Activated naive CD4-positive, alpha-beta T cell treated with anti-CD3 and anti-CD28 coated beads, Interleukin-2, amount 50 U/mL, for 16 hours (primary cell): ENCODE data around the gene SSC5D.

ENCODE experiments used
- DNase-seq: peaks from one replicate; pipeline ENCODE4 v3.0.0-alpha.2; 2020

The SSC5D gene

DNA sequence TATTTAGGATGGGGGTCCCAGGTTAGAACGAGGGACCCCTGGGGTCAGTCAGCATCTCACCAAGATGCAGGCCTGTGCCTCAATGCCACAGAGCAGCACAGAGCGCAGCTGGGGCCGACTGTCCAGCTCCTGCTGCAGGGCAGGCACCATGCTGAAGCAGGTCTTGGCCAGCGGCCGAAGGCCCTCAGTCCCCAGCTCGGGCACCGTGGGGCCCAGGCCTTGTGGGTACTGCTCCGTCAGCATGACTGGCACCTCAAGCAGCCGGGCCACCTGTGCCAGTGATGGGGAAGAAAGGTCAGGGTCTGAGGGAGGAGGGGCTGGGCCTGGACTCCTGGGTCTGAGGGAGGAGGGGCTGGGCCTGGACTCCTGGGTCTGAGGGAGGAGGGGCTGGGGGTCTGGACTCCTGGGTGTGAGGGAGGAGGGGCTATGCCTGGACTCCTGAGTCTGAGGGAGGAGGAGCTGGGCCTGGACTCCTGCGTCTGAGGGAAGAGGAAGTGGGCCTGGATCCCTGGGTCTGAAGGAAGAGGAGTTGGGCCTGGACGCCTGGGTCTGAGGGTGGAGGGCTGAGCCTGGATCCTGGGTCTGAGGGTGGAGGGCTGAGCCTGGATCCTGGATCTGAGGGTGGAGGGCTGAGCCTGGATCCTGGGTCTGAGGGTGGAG is 32.5 kb upstream of the SSC5D start:
- no peak for DNase-seq

DNA sequence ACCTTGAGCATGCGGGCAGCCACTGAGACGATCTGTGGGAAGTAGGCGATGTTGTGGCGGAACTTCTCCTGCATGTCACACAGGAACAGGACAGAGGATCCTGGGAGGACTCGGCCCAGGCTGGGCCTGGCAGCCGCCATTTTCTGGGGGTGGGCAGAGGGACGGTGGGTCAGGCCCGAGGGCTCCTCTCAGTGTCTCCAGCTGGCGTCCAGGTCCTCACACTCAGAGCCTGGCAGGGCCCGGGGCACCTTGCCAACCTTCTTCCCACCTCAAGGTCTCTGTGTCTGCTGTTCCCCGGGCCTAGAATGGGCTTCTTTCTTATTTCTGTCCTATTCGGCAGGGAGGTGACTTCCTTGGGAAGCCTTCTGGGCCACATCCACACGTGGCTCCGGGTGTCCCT is 31.9 kb upstream of the SSC5D start:
- no peak for DNase-seq

DNA sequence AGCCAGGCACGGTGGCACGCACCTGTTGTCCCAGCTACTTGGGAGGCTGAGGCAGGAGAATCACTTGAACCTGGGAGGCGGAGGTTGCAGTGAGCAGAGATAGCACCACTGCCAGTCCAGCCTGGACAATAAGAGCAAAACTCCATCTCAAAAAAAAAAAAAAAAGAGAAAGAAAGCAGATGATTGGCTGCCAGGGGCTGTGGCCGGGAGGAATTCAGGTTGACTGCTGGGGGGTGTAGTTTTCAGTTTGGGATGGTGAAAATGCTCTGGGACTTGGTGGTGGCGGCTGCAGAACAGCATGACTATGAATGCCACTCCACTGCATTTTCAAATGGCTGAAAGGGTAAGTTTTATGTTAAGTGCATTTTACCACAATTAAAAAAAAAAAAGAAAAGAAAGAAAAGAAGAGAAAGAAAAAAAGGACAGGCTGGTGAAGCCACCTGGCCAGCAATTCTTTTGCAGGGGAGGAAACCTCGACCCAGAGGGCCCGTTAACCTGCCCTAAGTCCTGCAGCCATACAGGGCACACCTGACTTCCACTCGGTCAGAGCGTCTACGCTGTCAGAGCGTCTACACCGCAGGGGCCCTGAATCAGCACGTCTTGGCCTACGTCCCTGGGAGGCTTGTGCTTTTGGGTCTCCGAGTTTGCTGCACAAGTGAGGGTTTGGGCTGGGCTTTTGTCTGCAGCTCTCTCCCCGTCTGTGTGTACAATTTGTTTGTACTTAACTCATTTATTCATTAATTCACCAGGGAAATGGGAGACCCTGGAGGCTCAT is 30.4 kb upstream of the SSC5D start:
- no peak for DNase-seq

DNA sequence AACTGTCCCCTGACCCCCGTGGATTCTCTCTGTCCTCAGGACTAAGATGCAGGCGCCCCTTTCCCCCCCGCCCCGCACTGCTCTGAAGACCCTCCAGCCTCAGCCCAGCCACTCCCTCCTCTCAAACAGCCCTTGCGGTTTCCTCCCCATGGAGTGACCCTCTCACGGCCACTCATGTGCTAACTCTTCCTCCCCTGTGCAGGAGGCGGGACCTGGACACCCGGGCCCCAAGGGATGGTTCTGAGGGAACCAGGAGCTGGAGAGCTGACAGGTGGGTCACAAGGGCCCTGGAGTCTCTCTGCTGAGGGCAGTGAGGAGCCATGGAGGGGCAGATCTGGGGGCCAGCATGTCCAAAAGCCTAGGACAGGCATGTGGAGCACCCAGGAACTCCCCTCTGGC is 28.7 kb upstream of the SSC5D start:
- DNase-seq: no peak

DNA sequence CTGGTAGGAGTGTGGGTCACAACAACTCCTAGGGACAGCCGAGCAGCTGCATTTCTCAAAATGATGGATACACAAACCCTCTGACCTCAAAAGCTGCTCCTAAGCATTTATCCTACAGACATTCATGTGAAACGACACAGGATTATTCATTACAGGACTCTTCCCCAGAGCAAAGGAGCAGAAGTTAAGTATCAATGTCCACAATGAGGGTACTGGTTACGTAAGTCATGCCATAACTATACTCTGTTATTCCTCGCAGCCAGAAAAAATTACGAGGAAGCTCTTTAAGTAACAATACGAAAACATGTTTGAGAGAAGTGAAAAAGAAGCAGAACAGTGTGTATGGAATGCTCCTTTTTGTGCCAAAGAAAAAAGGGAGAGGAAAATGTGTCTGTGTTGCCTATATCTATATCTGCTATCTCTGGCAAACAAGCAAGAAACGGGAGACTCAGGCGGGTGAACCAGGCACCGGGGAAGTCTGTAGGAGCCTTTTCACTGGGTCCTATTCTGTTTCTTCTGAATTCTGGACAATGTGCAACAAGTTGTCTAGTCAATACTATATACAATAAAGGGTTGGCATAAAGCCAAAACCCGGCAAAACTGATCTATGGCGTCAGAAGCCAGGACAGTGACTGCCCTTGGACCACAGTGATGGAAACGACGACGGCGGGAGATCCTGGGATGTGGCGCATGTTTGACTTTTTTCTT is 28.1 kb upstream of the SSC5D start:
- no peak for DNase-seq

DNA sequence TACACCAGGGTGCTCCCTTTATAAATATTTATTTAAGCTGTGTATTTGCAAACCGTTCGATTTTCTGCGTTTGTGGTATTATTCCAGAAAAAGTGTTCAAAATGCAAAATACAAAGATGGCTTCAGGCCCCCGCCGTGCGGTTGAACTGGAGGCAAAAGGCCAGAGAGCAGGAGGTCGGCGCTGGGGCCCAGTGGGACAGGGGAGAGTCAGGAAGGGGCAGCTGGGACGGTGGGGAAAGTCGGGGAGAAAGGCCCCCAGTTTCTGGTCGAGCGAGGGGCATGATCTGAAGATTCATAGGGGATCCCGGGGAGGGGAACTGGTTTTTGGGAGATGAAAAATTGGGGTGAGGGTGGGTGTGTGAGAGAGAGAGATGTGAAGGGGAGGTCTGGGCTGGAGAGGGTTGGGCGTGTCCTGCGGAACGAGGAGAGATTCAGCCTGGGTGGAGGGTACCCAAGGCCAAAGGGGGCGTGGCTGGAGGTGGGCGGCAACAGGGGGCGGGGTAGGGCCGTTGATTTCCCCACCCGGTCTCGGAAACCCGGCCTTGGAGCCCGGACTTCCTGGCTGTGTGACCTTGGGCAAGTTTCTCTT is 27.5 kb upstream of the SSC5D start:
- peak; percentile 42 for DNase-seq

DNA sequence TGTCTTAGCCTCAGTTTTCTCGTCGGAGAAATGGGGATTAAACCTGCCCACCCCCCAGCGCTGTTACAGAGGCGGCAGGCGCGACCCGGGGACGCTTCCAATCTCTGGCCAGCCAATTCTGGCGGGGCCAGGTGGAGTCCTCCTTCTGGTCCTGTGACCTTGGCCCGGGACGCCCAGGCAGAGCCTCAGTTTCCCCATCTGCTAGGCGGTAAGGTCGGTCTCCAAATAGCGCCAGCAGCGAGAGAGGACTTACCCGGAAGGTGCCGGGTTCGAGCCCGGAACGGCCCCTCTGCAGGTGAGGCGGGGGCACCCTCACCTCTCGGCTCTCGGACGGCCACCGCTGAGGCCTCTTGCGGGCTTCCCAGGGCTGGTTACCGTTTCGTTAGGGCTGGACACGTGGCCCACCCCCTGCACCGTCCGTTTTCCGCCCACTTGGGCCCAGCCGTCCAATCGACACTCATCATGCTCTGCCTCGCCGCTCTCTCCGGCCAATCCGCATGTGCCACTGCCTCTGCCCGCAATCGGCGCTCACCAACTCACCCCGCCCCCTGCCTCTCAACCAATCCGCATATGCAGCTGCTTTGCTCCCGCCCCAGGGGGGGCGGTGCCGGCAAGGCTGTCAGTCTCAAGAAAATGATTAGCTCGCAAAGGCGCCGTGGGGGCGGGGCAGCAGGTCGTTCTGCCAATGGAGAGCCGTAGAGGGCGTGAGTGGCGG is 26.8 kb upstream of the SSC5D start, which contains the start of gene ISOC2:
ISOC2 (minus strand) TSS at position 384 of the 715 bp plus-strand sequence. CDS start 5,156 bp downstream, outside the sequence.
- DNase-seq: peak; percentile 100

DNA sequence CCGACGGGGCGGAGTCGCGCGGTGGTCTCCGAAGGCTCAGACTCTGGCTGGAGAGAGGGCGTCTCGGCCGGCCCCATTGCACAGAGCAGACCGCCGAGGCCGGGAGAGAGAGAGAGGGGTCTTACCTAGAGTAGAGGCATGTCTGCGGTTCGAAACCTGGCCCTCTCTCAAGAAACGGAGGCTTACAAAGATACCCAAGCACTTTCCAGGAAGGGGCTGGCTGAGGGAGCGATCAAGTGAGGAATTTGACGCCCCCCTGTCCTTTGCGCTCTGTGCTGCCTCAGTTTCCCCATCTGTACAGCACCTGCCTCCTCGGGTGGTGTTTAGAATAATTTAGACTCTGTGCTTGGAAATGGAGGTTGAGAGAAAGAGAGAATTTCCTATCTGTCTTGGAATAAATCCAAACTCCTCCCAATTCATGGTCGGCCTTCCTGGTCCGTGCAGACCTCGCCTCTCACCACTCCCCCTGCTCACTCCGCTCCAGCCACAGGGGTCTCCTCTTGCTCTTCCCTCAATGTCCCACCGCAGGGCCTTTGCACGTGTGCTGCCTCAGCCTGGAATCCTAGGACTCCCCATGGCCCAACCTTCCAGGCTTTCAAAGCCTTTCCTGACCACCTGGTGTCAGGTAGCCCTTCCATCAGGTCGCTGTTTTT is 26.1 kb upstream of the SSC5D start:
- no peak for DNase-seq

DNA sequence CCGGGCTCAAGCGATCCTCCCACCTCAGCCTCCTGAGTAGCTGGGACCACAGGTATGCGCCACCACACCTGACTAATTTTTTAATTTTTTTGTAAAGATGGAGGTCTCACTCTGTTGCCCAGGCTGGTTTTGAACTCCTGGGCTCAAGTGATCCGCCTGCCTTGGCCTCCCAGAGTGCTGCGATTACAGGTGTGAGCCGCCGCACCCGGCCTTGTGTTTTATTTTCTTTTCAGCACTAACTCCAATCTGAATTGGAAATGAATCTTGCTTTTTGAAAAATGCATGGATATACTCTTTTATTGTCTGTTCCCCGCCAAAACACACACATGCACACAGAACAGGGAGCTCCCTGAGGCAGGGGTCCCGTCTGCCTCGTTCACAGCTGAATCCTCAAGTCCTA is 25.5 kb upstream of the SSC5D start:
- no peak for DNase-seq

DNA sequence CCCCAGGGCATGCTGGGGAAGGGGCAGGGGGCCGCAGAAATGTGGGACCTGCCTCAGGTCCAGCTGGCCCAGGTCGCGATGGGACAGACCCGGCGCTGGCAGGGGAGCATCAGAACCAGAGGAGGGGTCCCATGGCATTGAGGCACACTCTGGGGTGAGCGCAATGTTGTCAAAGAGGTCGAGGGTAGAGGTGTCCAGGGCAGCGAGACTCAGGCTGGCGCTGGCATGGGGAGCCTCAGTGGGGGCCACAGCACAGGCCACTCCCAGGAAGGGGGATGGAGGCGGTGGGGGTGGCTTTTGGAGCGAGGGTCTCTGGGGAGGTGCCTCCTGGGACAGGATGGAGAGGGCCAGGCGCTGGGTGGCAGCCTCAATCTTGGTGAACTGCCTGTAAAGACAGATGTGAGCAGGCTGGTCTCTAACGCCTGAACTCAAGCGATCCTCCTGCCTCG is 24.6 kb upstream of the SSC5D start:
- no peak for DNase-seq

DNA sequence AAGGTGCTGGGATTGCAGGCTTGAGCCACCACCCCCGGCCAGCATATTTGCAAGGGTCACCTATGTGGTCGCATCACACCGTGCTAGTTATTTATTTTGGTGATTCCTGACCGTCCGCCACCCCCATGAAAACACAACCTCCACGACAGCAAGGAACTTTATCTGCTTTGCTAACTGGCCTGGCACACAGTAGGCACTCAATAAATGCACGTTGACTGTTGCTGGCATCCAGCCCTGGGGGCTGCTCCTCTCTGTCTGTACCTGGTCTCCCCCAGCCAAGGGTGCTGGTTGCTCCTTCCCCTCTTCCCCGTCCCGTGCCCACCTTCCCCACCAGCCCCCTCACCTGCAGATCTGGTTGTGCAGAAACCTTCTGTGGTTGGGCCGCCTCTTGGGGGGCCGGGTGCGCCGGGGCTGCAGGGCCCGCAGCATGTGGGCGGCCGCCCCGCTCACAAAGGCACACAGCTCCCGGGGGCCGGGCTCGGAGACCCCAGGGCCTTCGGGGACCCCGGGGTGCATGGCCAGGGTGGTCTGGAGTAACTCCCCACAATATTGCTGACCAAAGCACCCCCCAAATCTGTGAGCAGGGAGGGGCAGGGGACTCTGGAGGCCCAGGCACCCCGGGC is 24.1 kb upstream of the SSC5D start:
- DNase-seq: no peak

DNA sequence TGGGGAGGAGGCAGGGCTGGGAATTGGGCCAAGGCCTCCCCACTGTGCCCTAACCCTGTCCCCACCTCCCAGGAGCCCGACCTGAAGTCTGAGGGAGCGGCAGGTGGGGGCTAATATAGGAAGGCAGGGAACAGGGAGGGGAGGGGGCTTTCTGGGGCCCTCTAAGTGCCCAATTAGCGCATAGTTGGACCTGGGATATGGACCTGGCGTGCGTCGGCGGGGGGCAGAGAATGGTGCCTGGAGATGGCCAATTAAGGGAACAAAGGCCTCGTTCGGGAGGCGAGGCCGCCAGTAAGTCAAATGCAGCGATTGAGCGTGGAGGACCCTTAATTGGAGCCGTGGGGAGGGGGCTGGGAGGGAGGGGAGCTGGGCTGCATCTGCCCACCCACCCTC is 23.6 kb upstream of the SSC5D start, which contains the start of gene C19orf85:
C19orf85 (minus strand) TSS at position 90 of the 393 bp plus-strand sequence. CDS start 197 bp downstream, outside the sequence.
- DNase-seq: no peak

DNA sequence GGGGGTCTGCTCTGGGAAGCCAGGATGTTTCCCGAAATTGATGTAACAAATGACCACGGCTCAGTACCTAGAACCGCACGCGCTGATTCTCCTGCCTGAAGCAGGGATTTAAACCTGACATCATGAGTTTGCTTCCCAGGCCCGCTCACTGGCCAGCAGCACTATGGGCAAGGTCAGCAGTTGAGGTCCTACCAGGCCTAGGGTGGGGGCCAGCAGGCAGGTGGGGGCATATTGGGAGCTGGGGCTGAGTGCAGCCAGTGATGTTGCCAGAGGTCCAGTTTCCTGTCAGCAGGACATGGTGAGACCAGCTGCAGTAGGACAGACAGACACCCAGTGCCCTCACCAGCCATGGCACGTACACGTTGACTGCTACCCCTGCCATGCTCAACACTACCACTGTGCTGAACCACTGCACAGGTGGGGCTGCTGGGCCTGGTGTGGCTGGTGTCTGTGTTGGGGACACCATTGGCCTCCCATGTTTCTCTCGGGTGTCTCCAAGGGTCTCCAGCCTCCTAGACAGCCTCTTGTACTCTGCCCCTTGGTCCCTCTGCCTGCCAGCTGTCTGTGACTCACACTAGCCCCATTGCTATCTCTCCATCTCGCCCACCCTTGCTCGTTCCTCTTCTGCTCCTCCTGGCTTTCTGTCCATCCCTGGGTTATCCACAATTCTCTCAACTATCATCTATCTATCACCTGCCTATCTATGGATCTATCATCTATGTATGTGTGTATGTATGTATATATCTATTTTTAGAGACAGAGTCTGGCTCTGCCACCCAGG is 22.6 kb upstream of the SSC5D start:
- DNase-seq: no peak

DNA sequence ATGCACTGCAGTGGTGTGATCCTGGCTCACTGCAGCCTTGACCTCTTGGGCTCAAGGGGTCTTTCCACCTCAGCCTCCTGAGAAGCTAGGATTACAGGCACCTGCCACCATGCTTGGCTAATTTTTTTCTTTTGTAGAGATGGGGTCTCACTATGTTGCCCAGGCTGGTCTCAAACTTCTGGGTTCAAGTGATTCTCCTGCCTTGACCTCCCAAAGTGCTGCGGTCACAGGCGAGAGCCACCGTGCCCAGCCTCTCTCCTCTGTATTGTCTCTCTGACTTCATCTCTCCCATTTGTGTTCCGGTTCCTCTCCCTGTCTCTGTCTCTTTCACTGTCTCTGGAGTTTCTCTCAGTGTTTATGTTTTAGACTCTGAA is 22.0 kb upstream of the SSC5D start:
- no peak for DNase-seq

DNA sequence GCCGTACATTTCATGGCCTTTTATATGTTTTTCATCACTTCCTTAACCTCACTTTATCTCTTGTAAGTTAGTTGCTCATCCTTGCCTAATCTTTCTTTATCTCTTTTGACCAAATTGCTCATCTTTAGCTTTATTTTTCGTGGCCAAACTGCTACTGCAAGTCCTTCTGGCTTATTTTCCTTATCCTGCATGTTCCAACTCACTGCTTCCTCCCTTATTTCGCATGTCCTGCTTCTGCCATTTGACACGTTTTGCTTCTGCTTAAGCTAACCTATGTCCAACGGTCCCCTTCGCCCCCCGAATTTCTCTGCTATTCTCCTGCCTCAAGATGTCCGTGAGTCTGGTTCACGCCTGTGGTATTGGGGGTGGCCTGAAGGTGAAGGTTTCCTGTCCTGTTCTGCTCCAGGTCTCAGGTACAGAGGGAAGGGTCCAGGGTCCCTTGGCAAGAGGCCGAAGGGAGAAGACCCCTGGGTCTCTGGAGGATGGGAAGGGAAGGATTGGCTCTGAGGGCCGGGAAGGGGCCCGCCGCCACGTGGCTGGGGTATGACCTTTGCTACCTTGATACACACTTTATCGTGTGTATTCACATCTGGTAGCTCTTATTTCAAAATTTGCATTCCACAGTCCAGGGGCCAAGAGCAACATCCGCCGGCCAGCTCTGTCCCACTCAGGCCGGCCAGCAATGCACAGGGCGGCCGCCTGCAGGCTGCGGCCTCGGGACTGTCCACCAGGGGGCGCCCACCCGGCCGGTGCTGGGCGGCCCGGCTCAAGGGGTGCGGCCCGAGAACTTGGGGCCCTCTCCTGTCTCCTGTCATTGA is 20.8 kb upstream of the SSC5D start:
- peak; percentile 64 for DNase-seq

DNA sequence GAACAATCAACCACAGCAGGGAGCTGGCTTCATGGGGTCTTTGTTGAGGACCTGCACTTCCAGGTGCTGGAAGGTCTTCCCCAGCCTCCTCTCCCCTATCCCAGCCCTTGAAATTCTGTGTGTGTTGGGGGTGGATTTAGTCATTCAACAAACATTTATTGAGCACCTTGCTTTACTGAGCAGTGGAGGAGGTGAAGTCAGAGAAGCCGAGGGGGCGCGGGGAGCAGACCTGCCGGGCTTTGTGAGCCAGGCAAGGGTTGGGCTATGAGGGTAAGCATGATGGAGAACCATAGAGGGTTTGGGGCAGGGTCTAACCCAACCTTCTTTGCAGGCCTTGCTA is 20.2 kb upstream of the SSC5D start:
- no peak for DNase-seq

DNA sequence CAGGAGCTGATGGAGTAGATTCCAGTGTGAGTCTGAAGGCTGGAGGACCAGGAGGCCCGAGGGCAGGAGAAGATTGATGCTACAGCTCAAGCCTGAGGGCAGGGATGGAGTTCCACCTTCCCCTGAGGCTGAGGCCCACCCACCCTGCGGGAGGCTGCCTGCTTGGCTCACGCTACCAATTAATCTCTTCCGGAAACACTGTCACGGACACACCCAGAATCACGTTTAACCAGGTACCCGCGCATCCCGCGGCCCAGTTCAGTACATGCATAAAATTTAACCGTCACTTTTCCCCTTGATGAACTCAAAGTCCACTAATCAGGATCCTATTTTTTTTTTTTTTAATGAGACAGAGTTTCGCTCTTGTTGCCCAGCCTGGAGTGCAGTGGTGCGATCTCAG is 17.0 kb upstream of the SSC5D start:
- no peak for DNase-seq

DNA sequence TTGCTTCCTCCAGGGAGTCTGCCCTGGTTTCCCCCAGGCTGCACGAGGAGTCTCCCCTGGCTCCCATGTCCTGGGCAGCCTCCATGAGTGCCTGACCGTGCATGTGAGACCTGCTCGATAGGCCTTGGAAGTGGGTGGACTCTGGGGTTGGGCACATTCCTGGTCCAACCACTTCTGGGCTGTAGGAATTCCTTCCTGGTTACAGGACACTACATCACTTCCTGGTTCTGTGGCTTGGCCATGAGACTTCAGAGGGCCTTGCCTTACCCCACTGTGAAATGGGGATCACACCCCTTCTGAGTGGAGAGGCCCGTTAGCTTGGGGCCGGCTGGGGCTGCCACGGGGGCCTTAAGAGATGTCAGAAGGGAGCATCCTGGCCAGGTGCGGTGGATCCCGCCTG is 15.8 kb upstream of the SSC5D start:
- DNase-seq: no peak

DNA sequence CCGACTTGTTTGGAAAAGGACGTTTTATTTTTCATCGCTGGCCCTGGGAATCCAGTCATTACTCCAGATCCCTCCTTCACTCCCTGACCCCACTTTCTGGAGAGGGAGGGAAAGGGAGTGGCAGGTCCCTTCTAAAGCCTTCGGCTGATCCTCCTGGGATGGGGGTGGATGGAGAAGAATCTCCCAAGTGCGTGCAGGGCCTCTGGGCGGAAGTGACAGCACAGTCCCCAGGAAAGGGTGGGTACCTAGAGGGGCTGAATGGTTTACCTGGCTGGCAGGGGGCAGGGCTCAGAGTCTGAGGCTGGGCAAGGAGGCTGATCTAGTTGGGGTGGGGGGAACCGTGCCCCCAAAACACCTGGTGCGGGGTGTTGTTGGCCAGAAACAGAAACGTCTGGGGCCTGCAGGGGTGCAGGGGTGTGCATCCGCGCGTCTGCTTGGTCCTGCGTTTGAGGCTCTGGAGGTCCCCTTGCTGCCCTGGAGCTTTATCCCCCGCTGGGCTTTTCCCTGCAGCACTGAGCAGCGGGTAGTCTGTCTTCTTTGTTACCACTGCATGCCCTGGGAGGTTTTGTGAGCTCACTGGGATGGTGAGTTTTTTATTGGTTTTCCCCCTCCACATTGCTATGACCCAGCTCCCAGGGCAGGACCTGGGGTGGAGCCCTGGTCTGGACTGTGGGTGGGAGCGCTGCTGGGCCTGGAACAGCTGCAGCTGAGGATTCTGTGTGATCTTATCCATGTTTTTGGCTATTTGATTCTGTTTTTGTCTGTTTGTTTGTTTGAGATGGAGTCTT is 14.8 kb upstream of the SSC5D start:
- DNase-seq: no peak
